MCF 10A (cell line): ENCODE data around the gene CNKSR2. TPM values are rescaled to one million over a fixed set of nuclear protein-coding genes. Genes with fewer than 3 reads are reported as not detected.

Experiments used
- BruUV-seq: library from RNA; stranded (reverse); fragments of 400-500 nt; replicated peaks from 2 replicates; lab custom pipeline; 2021; lab: Mats Ljungman, UMichigan
- CTCF ChIA-PET: fragments of 300-600 bp; sonication (Branson Sonifier 250); formaldehyde crosslinking; extraction: SDS; loops from one replicate; lab custom pipeline; 2021; ENCODE audit warnings: antibody characterized with exemption, inconsistent platforms; lab: Yijun Ruan, JAX
- POLR2A ChIA-PET: fragments of 300-600, 350-650 bp; sonication (Branson Sonifier 250); formaldehyde crosslinking; extraction: SDS; loops from one replicate; lab custom pipeline; 2020; ENCODE audit warnings: antibody characterized with exemption, inconsistent platforms; lab: Yijun Ruan, JAX
- DNase-seq: peaks from one replicate; pipeline ENCODE4 v3.0.0-alpha.2; 2018; ENCODE audit not compliant: unreplicated experiment
- H3K27ac Mint-ChIP-seq: one replicate; pipeline ENCODE4 v1.8.0; 2022; ENCODE audit warnings: mild to moderate bottlenecking, low read depth, mixed read lengths; ENCODE audit not compliant: unreplicated experiment
- H3K27me3 Mint-ChIP-seq: one replicate; pipeline ENCODE4 v1.8.0; 2022; ENCODE audit warnings: mixed read lengths; ENCODE audit not compliant: insufficient read depth, unreplicated experiment
- H3K36me3 Mint-ChIP-seq: one replicate; pipeline ENCODE4 v1.8.0; 2022; ENCODE audit warnings: mild to moderate bottlenecking, moderate library complexity, mixed read lengths; ENCODE audit not compliant: insufficient read depth, unreplicated experiment
- H3K4me1 Mint-ChIP-seq: one replicate; pipeline ENCODE4 v1.8.0; 2022; ENCODE audit warnings: mixed read lengths; ENCODE audit not compliant: insufficient read depth, unreplicated experiment
- H3K4me3 Mint-ChIP-seq: one replicate; pipeline ENCODE4 v1.8.0; 2022; ENCODE audit warnings: mild to moderate bottlenecking, moderate library complexity, mixed read lengths; ENCODE audit not compliant: unreplicated experiment
- H3K9me3 Mint-ChIP-seq: one replicate; pipeline ENCODE4 v1.8.0; 2022; ENCODE audit warnings: mixed read lengths; ENCODE audit not compliant: unreplicated experiment
- intact Hi-C: fragments of 100-400 bp; cut with micrococcal nuclease; formaldehyde crosslinking; loops from 2 replicates; pipeline ENCODE4 v1.14.1; 2022
- total RNA-seq: library from RNA; stranded (reverse); gene quantifications from 2 replicates; pipeline ENCODE4 v1.2.3, GENCODE V29; 2022
- TF ChIP-seq, protein P1 (sequence below): fragments of 200-600 bp; IDR thresholded peaks from one replicate; pipeline ENCODE4 v1.8.0; 2022; ENCODE audit warnings: antibody characterized with exemption, mild to moderate bottlenecking; ENCODE audit not compliant: unreplicated experiment

CNKSR2 gene
- total RNA-seq, 1 experiment from 2014 or later = not detected

DNA sequence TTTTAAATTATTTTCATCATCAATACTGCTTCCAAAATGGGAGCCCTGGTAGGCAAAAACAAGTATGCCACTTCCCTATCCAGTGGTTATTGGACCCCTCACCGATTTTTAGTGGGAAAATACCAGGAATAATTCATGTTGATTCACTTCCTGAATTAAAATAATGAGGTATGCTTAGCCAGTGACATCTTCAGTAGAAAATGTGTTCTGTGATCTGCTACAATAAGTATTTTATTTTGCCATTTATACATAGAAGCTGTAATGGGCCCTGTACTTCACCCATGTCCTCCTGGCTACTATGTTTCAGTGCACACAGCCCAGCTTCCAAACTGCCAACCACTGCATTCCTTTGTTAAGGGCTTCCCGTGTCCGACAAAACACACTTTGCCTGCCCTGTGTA, 324.9 kb downstream of the CNKSR2 start:
- BruUV-seq = no TSS peak
- Mint-ChIP-seq H3K4me1 (no peaks in the 10 kb centered on the region), H3K27ac (no peak overlapping the region), H3K36me3 (no peaks in the 10 kb centered on the region), H3K27me3 (peaks cover 56% of the 10 kb centered on the region), H3K9me3 (no peaks in the 10 kb centered on the region), H3K4me3 (no peak overlapping the region)
- TF ChIP-seq, protein P1, sequence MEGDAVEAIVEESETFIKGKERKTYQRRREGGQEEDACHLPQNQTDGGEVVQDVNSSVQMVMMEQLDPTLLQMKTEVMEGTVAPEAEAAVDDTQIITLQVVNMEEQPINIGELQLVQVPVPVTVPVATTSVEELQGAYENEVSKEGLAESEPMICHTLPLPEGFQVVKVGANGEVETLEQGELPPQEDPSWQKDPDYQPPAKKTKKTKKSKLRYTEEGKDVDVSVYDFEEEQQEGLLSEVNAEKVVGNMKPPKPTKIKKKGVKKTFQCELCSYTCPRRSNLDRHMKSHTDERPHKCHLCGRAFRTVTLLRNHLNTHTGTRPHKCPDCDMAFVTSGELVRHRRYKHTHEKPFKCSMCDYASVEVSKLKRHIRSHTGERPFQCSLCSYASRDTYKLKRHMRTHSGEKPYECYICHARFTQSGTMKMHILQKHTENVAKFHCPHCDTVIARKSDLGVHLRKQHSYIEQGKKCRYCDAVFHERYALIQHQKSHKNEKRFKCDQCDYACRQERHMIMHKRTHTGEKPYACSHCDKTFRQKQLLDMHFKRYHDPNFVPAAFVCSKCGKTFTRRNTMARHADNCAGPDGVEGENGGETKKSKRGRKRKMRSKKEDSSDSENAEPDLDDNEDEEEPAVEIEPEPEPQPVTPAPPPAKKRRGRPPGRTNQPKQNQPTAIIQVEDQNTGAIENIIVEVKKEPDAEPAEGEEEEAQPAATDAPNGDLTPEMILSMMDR = no peak
- CTCF ChIA-PET = interaction anchor here (1.0 kb wide), 1 partner anchor 26 kb away, joined by 3 read pairs; no protein-coding TSS in a partner anchor
- no peak for DNase-seq
- intact Hi-C loops = no loop called here
- POLR2A ChIA-PET = no interaction called here

DNA sequence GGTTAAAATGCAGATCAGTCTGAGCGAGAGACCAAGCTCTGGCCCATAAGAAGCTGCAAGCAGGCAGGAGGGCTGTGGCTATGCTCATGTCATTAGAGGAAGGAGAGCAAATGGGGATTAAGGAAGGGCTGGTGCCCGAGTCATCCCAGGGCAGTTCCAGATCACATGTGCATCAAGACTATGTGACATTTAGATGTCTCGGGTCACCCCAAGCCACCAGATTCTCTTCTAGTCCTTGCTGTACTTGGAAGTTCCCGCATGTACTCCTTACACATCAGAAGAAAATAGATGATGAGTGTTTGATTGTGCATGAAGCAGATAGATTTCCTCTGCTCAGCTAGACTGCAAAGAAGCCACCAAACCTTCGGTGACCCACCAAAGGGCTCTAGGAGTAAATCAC, 326.1 kb downstream of the CNKSR2 start:
- no peak for DNase-seq
- CTCF ChIA-PET = interaction anchor here (0.6 to 1.0 kb wide), 2 partner anchors 25 to 598 kb away, joined by 3 to 4 read pairs; no protein-coding TSS in a partner anchor
- Mint-ChIP-seq H3K27me3 (peaks cover 60% of the 10 kb centered on the region), H3K27ac (no peak overlapping the region), H3K4me3 (no peak overlapping the region), H3K4me1 (no peaks in the 10 kb centered on the region), H3K36me3 (no peaks in the 10 kb centered on the region), H3K9me3 (no peaks in the 10 kb centered on the region)
- no TSS peak for BruUV-seq
- intact Hi-C loops = no loop called here
- TF ChIP-seq, protein P1 = no peak
- POLR2A ChIA-PET = no interaction called here

DNA sequence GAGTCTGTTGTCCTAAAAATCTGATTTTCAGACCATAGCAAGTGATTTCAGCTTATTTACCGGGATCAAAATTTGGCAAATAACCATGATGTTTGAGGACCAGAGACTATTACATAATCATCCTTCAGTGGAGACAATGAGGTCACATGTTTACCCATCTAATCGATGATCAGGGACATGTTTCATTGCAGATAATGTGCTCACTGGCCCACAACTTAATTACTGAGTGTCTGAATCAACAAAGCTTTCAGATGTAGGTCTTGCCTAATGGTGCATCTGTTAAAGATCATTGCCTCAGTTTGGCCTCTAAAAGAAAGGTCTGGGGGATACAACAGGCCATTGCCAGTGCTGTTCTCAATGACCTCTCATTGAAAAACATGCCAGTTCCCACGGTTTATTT, 326.7 kb downstream of the CNKSR2 start:
- intact Hi-C loops = no loop called here
- Mint-ChIP-seq H3K36me3 (no peaks in the 10 kb centered on the region), H3K27ac (no peak overlapping the region), H3K9me3 (no peaks in the 10 kb centered on the region), H3K4me1 (no peaks in the 10 kb centered on the region), H3K27me3 (peaks cover 67% of the 10 kb centered on the region), H3K4me3 (no peak overlapping the region)
- POLR2A ChIA-PET = no interaction called here
- TF ChIP-seq, protein P1 = no peak
- no peak for DNase-seq
- BruUV-seq = no TSS peak
- CTCF ChIA-PET = interaction anchor here (0.6 kb wide), 1 partner anchor 599 kb away, joined by 4 read pairs; no protein-coding TSS in a partner anchor

DNA sequence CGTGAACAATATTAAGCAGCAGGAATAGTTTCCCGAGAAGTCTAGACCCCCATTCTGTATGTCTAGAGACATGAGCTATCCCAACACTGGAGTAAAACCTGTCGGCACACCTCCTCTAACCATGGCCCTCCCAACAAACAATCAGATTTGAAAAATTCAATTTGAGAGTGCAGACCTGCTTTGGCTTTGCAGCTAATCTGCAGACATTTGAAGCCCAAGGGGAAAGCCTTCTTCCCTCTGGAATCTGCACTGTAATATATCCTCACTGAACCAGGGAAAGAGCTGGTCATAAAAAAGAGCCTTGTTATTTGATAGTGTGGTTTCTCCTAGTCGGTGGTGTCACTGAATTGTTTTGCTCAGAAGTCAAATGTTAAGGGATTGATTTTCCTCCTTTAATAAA, 328.5 kb downstream of the CNKSR2 start:
- TF ChIP-seq, protein P1 = no peak
- Mint-ChIP-seq H3K9me3 (no peaks in the 10 kb centered on the region), H3K4me3 (no peak overlapping the region), H3K36me3 (no peaks in the 10 kb centered on the region), H3K27ac (no peak overlapping the region), H3K4me1 (no peaks in the 10 kb centered on the region), H3K27me3 (peaks cover 76% of the 10 kb centered on the region)
- ChIA-PET POLR2A (no interaction called here), CTCF (no interaction called here)
- no TSS peak for BruUV-seq
- DNase-seq = no peak
- intact Hi-C loops = no loop called here
